Spleen (tissue), 11 donors: ENCODE results near the gene MEGF6. TPM values are rescaled to one million over a fixed set of nuclear protein-coding genes. Genes with fewer than 3 reads are reported as not detected.

Experiments
- DNase-seq: peaks from one replicate; pipeline ENCODE4 v3.0.0-alpha.2; 2020
- H3K27ac ChIP-seq, 8 donors: fragments of 200-600 bp; sonication (generic) in 7 of 8; 1 replicate in 4 of 8; 2 replicates in 4 of 8; pipeline versions ENCODE4 v1.5.0 to v1.8.0; 2016 to 2021; ENCODE audit warnings: inconsistent platforms in 4 of 8, mild to moderate bottlenecking in 4 of 8, moderate library complexity in 1 of 8
- H3K27me3 ChIP-seq, 7 donors: fragments of 200-600 bp; sonication (generic) in 6 of 7; replicated peaks in 1 of 7; 1 replicate in 4 of 7; 2 replicates in 3 of 7; pipeline versions ENCODE4 v1.5.0 to v1.8.0; 2016 to 2021; ENCODE audit warnings: inconsistent platforms in 3 of 7, mild to moderate bottlenecking in 1 of 7
- H3K36me3 ChIP-seq, 6 donors: fragments of 200-600 bp; sonication (generic) in 5 of 6; 1 replicate in 4 of 6; 2 replicates in 2 of 6; pipeline versions ENCODE4 v1.5.0 to v1.8.0; 2016 to 2021; ENCODE audit warnings: inconsistent platforms in 2 of 6
- H3K4me1 ChIP-seq, 6 donors: fragments of 200-600 bp; sonication (generic) in 5 of 6; 1 replicate in 3 of 6; 2 replicates in 3 of 6; pipeline versions ENCODE4 v1.5.0 to v1.8.0; 2016 to 2021; ENCODE audit warnings: inconsistent platforms in 3 of 6
- H3K4me3 ChIP-seq, 8 donors: fragments of 200-600 bp; sonication (generic) in 7 of 8; 1 replicate in 4 of 8; 2 replicates in 4 of 8; pipeline versions ENCODE4 v1.5.0 to v1.8.0; 2016 to 2021; ENCODE audit warnings: inconsistent platforms in 4 of 8, mild to moderate bottlenecking in 4 of 8, moderate library complexity in 2 of 8
- H3K9me3 ChIP-seq, 8 donors: fragments of 200-600 bp; sonication (generic) in 7 of 8; 1 replicate in 4 of 8; 2 replicates in 4 of 8; pipeline versions ENCODE4 v1.5.0 to v1.8.0; 2016 to 2021; ENCODE audit warnings: inconsistent platforms in 4 of 8
- CTCF ChIP-seq, 11 experiments: fragments of 200-600 bp in 7 of 11; fragments of 450-650 bp in 4 of 11; sonication (generic) in 4 of 11; IDR thresholded peaks in 8 of 11; conservative IDR thresholded peaks in 3 of 11; 1 replicate in 7 of 11; 2 replicates in 4 of 11; pipeline versions ENCODE4 v1.4.0 to v1.8.0; 2016 to 2021; ENCODE audit warnings: antibody characterized with exemption in 11 of 11, inconsistent platforms in 4 of 11, mild to moderate bottlenecking in 1 of 11
- POLR2A ChIP-seq, 3 donors: fragments of 450-650 bp; IDR thresholded peaks; one replicate each; pipeline ENCODE4 v1.5.1; 2017; ENCODE audit warnings: antibody characterized with exemption in 3 of 3, mild to moderate bottlenecking in 1 of 3
- POLR2AphosphoS5 ChIP-seq, 3 donors: sonication (generic); formaldehyde crosslinking; IDR thresholded peaks; one replicate each; pipeline ENCODE4 v1.5.1; 2017; ENCODE audit warnings: antibody characterized with exemption in 3 of 3
- WGBS, 5 donors: extraction: QIAGEN DNeasy Blood & Tissue Kit in 3 of 5; methylation state at CpG; one replicate each; pipeline versions ENCODE4 v1.1.5 to v1.1.7; 2013 to 2018; 5-methylcytosine and 5-hydroxymethylcytosine counted together
- intact Hi-C: fragments of 100-400 bp; cut with DNase I; formaldehyde crosslinking; loops from one replicate; pipeline ENCODE4 v1.15.0; 2023; ENCODE audit warnings: low total_unique reads
- polyA plus RNA-seq, 3 donors: library from polyadenylated mRNA; stranded (reverse); fragments of 200-250 nt; gene quantifications; one replicate each; pipeline ENCODE4 v1.2.1, GENCODE V29; 2013
- total RNA-seq, 7 donors: library from RNA; depleted of rRNA in 3 of 7; stranded (reverse); fragments of >200 nt in 3 of 7; fragmentation: NEBNext Ultra II Directional in 4 of 7; extraction: Animal tissue kit (Norgen Biotek cat#: 25700) in 4 of 7; gene quantifications; one replicate each; pipeline versions ENCODE4 v1.1.0 to v1.2.1, GENCODE V29; 2016 to 2021
- donor health status: healthy with polysubstance abuse.
- donor health status: DM: no; HTN: no; CAD: no; lungs with moderate emphysema.
- donor health status: DM: no; HTN: no; CAD: no.
- donor health status: Bipolar disorder and iron deficiency.
- donor health status: healthy.
- donor health status: DM: no; HTN: no; CAD: no.
- donor health status: DM: yes; HTN: yes; CAD: no.

MEGF6 gene
- total and polyA plus RNA-seq, 10 donors = 8.7 to 39.5 (median 20.3) TPM

GRCh38 chr1:3614755-3615742 is 3.7 kb upstream of the MEGF6 start:
- peaks cover 19 to 43% (median 29%) of the 10 kb centered on the region in 6 donors for H3K4me1 ChIP-seq
- intact Hi-C loops = loop anchor here (5.0 kb wide), 1 partner anchor 48 kb away; no protein-coding TSS in a partner anchor
- H3K9me3 ChIP-seq = no peaks in the 10 kb centered on the region
- TF ChIP-seq POLR2AphosphoS5 (IDR thresholded peaks at IDR 0.05) = no peak
- peak in 8 of 11 experiments; percentile 22 to 69 (median 51) for TF ChIP-seq CTCF (IDR thresholded peaks at IDR 0.05 in 8 of 11, conservative IDR thresholded peaks at IDR 0.05 in 3 of 11)
- no peaks in the 10 kb centered on the region for H3K36me3 ChIP-seq
- no peak overlapping the region for H3K4me3 ChIP-seq
- 58 to 68% (median 60%) methylated on average over 20 of the region's 20 CpGs for WGBS, 5 donors
- H3K27ac ChIP-seq = no peak overlapping the region
- peaks cover 3 to 73% (median 23%) of the 10 kb centered on the region in 7 donors for H3K27me3 ChIP-seq
- DNase-seq = no peak

- DNase-seq = no peak
- intact Hi-C loops = no loop called here
- no peaks in the 10 kb centered on the region for H3K9me3 ChIP-seq
- H3K27ac ChIP-seq = no peak overlapping the region
- peak overlapping the region in 4 of 8 donors; percentile 39 to 75 (median 50) for H3K4me3 ChIP-seq
- H3K36me3 ChIP-seq = no peaks in the 10 kb centered on the region
- H3K4me1 ChIP-seq = peaks cover 10 to 37% (median 27%) of the 10 kb centered on the region in 6 donors
- WGBS, 5 donors = 51 to 64% (median 58%) methylated on average over 7 of the region's 7 CpGs
- TF ChIP-seq POLR2A (IDR thresholded peaks at IDR 0.05) (no peak), CTCF (IDR thresholded peaks at IDR 0.05 in 8 of 11, conservative IDR thresholded peaks at IDR 0.05 in 3 of 11) (no peak), POLR2AphosphoS5 (IDR thresholded peaks at IDR 0.05) (no peak)
- peaks cover 3 to 92% (median 33%) of the 10 kb centered on the region in 7 donors for H3K27me3 ChIP-seq
Measured at GRCh38 chr1:3612123-3612522, 815 bp upstream of the MEGF6 start.

GRCh38 chr1:3610527-3611169 is 660 bp downstream of the MEGF6 start:
- WGBS, 5 donors = 2 to 3% (median 2%) methylated on average over 23 to 27 of the region's 27 CpGs
- intact Hi-C loops = no loop called here
- peaks cover 3 to 90% (median 33%) of the 10 kb centered on the region in 7 donors for H3K27me3 ChIP-seq
- DNase-seq = no peak
- H3K27ac ChIP-seq = no peak overlapping the region
- no peaks in the 10 kb centered on the region for H3K9me3 ChIP-seq
- peak overlapping the region; percentile 31 to 75 (median 42) for H3K4me3 ChIP-seq
- no peaks in the 10 kb centered on the region for H3K36me3 ChIP-seq
- peaks cover 10 to 37% (median 27%) of the 10 kb centered on the region in 6 donors for H3K4me1 ChIP-seq
- TF ChIP-seq POLR2A (IDR thresholded peaks at IDR 0.05) = no peak
- TF ChIP-seq CTCF (IDR thresholded peaks at IDR 0.05 in 8 of 11, conservative IDR thresholded peaks at IDR 0.05 in 3 of 11) = no peak
- no peak for TF ChIP-seq POLR2AphosphoS5 (IDR thresholded peaks at IDR 0.05)
